Type B pancreatic cell (in vitro differentiated cells): Measurements from ENCODE around the gene DCP1B. TPM values are rescaled to one million over a fixed set of nuclear protein-coding genes. Genes with fewer than 3 reads are reported as not detected.

Experiments used
- DNase-seq: peaks from one replicate; pipeline ENCODE4 v3.0.0; 2021; ENCODE audit warnings: mixed read lengths; ENCODE audit not compliant: unreplicated experiment; ENCODE audit errors: extremely low spot score
- H3K27ac Mint-ChIP-seq: 2 replicates; pipeline ENCODE4 v1.8.0; 2021; ENCODE audit warnings: mild to moderate bottlenecking, mixed read lengths
- H3K27me3 Mint-ChIP-seq: 2 replicates; pipeline ENCODE4 v1.8.0; 2021; ENCODE audit warnings: mixed read lengths
- H3K36me3 Mint-ChIP-seq: 2 replicates; pipeline ENCODE4 v1.8.0; 2021; ENCODE audit warnings: mixed read lengths
- H3K4me1 Mint-ChIP-seq: one replicate; pipeline ENCODE4 v1.8.0; 2021; ENCODE audit warnings: mixed read lengths; ENCODE audit not compliant: unreplicated experiment
- H3K4me3 Mint-ChIP-seq: 2 replicates; pipeline ENCODE4 v1.8.0; 2021; ENCODE audit warnings: mild to moderate bottlenecking, mixed read lengths
- H3K9me3 Mint-ChIP-seq: 2 replicates; pipeline ENCODE4 v1.8.0; 2021; ENCODE audit warnings: mixed read lengths
- CTCF ChIP-seq: fragments of 200-600 bp; sonication (generic); conservative IDR thresholded peaks from 2 replicates; pipeline ENCODE4 v1.5.0; 2021; ENCODE audit warnings: antibody characterized with exemption, mild to moderate bottlenecking
- total RNA-seq: library from RNA; stranded (reverse); gene quantifications from 2 replicates; pipeline ENCODE4 v1.2.1, GENCODE V29; 2021; ENCODE audit warnings: low replicate concordance

DCP1B gene
- total RNA-seq, 1 donor from 2014 or later = 22.3 TPM

- Mint-ChIP-seq H3K4me3 (no peak overlapping the region), H3K36me3 (no peaks in the 10 kb centered on the region), H3K4me1 (peaks cover 9% of the 10 kb centered on the region), H3K27me3 (peaks cover 29% of the 10 kb centered on the region), H3K9me3 (no peaks in the 10 kb centered on the region), H3K27ac (no peak overlapping the region)
- no peak for TF ChIP-seq CTCF
- DNase-seq = no peak
Measured at GRCh38 chr12:2017546-2018337, 13.5 kb upstream of the DCP1B start.

GRCh38 chr12:2016862-2017545, 12.7 kb upstream of the DCP1B start:
- Mint-ChIP-seq H3K4me3 (no peak overlapping the region), H3K9me3 (no peaks in the 10 kb centered on the region), H3K27ac (no peak overlapping the region), H3K4me1 (peaks cover 9% of the 10 kb centered on the region), H3K27me3 (peaks cover 29% of the 10 kb centered on the region), H3K36me3 (no peaks in the 10 kb centered on the region)
- DNase-seq = no peak
- TF ChIP-seq CTCF = no peak

DNA sequence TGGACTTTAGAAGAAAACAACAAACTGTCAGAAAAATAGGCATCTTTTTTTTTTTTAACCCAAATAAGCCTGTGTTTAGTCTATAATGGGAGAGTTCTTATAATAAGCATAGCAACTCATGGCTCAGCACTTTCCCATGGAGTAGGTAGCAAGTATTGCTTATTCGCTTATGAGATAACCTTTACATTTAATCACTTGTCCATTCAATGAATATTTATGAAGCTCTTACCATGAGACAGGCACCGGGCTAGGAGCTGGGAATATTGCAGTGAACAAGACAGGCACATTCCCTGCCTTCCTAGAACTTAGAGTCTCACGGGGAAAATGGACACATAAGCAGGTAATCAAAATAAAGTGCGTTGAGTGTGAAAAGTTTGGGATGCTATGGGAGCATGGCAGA, 10.0 kb upstream of the DCP1B start:
- Mint-ChIP-seq H3K27ac (peak overlapping the region; percentile 30), H3K4me1 (peaks cover 17% of the 10 kb centered on the region), H3K27me3 (peaks cover 14% of the 10 kb centered on the region)

DNA sequence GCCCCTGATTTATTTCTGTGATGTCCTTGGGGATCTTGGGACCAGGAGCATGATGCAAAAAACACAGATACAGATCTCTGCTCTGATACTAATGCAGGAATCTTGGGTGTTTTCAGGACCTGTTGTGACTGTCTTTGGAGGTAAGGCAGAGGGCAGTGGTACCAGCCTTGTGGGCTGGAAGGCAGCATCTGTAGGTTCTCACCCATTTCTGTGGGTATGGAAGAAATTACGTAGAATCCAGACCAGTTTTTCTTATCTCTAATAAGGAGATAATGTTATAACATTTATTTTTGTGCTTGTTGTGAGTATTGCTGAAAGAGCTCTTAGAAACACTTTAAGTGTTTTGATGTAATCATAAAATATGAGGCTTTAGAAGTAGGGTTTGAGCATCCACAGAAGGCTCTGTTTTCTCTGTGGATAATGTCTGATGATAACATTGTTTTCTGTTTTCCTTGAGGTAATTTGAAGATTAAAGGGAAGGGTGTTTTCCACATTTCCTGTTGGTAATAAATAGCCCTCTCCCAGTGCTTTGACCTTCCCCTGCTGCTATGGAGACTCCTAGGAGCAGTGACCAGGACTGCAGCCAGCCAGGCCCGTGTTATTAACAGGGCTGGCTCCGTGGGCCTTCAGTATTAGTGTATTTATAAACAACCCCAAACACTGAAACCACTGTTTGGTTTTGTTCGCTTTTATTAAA, 9.4 kb upstream of the DCP1B start:
- no peaks in the 10 kb centered on the region for H3K9me3 Mint-ChIP-seq
- peak overlapping the region; percentile 30 for H3K27ac Mint-ChIP-seq
- no peak for TF ChIP-seq CTCF
- peaks cover 17% of the 10 kb centered on the region for H3K4me1 Mint-ChIP-seq
- DNase-seq = no peak
- peaks cover 10% of the 10 kb centered on the region for H3K27me3 Mint-ChIP-seq
- no peaks in the 10 kb centered on the region for H3K36me3 Mint-ChIP-seq
- H3K4me3 Mint-ChIP-seq = no peak overlapping the region

More for the DNA sequence above, 10.0 kb upstream of the DCP1B start:
- no peak for TF ChIP-seq CTCF
- no peak for DNase-seq
- H3K4me3 Mint-ChIP-seq = no peak overlapping the region
- H3K36me3 Mint-ChIP-seq = no peaks in the 10 kb centered on the region
- H3K9me3 Mint-ChIP-seq = no peaks in the 10 kb centered on the region

GRCh38 chr12:2013086-2013485, 8.8 kb upstream of the DCP1B start:
- Mint-ChIP-seq H3K27ac (no peak overlapping the region), H3K9me3 (no peaks in the 10 kb centered on the region), H3K36me3 (no peaks in the 10 kb centered on the region), H3K27me3 (peaks cover 10% of the 10 kb centered on the region), H3K4me3 (no peak overlapping the region), H3K4me1 (peaks cover 16% of the 10 kb centered on the region)
- TF ChIP-seq CTCF = no peak
- no peak for DNase-seq
